MM.1S (cell line): ENCODE data around the gene FARS2.

Source experiments
- DNase-seq: peaks from one replicate; pipeline ENCODE4 v3.0.0-alpha.2; 2015
- H2AFZ ChIP-seq: fragments of 300-600 bp; sonication (generic); 2 replicates; pipeline ENCODE4 v1.6.0; 2016; ENCODE audit warnings: antibody characterized with exemption, low read length
- H3F3A ChIP-seq: fragments of 300-600 bp; sonication (generic); 2 replicates; pipeline ENCODE4 v1.6.1; 2016; ENCODE audit warnings: mild to moderate bottlenecking, antibody characterized with exemption, low read length, moderate library complexity, mixed read lengths; ENCODE audit not compliant: insufficient read depth
- H3K27ac ChIP-seq: fragments of 300-600 bp; sonication (generic); 2 replicates; pipeline ENCODE4 v1.5.1; 2016; ENCODE audit warnings: mild to moderate bottlenecking, low read length
- H3K27me3 ChIP-seq: fragments of 300-600 bp; sonication (generic); replicated peaks from 2 replicates; pipeline ENCODE4 v1.6.0; 2016; ENCODE audit warnings: low read length; ENCODE audit not compliant: insufficient read depth
- H3K36me3 ChIP-seq: fragments of 300-600 bp; sonication (generic); replicated peaks from 2 replicates; pipeline ENCODE4 v1.6.1; 2016; ENCODE audit warnings: mild to moderate bottlenecking, low read length, mixed read lengths; ENCODE audit not compliant: insufficient read depth
- H3K4me1 ChIP-seq: fragments of 300-600 bp; sonication (generic); 2 replicates; pipeline ENCODE4 v1.6.1; 2016; ENCODE audit warnings: low read length, mixed read lengths
- H3K4me2 ChIP-seq: fragments of 300-600 bp; sonication (generic); 2 replicates; pipeline ENCODE4 v1.6.0; 2016; ENCODE audit warnings: low read depth, low read length
- H3K4me3 ChIP-seq: fragments of 300-600 bp; sonication (generic); 2 replicates; pipeline ENCODE4 v1.5.1; 2016; ENCODE audit warnings: low read length, mixed read lengths
- H3K79me2 ChIP-seq: fragments of 300-600 bp; sonication (generic); 2 replicates; pipeline ENCODE4 v1.6.1; 2016; ENCODE audit warnings: mixed run types, low read length, mixed read lengths
- H3K9ac ChIP-seq: fragments of 300-600 bp; sonication (generic); 2 replicates; pipeline ENCODE4 v1.6.1; 2016; ENCODE audit warnings: low read length, mixed read lengths
- H3K9me2 ChIP-seq: fragments of 300-600 bp; sonication (generic); replicated peaks from 2 replicates; pipeline ENCODE4 v1.6.1; 2016; ENCODE audit warnings: mild to moderate bottlenecking, low read length, mixed read lengths; ENCODE audit not compliant: insufficient read depth
- H3K9me3 ChIP-seq: fragments of 300-600 bp; sonication (generic); replicated peaks from 2 replicates; pipeline ENCODE4 v1.6.1; 2016; ENCODE audit warnings: mild to moderate bottlenecking, low read length, mixed read lengths; ENCODE audit not compliant: insufficient read depth
- H4K20me1 ChIP-seq: fragments of 300-600 bp; sonication (generic); 2 replicates; pipeline ENCODE4 v1.6.1; 2016; ENCODE audit warnings: mild to moderate bottlenecking, low read length, moderate library complexity, mixed read lengths; ENCODE audit not compliant: insufficient read depth
- EZH2 ChIP-seq: fragments of 300-600 bp; sonication (generic); optimal IDR thresholded peaks from 2 replicates; pipeline ENCODE3; 2017; ENCODE audit warnings: low read depth, mild to moderate bottlenecking, antibody characterized with exemption, low read length, mixed read lengths
- EZH2phosphoT487 ChIP-seq: fragments of 300-600 bp; sonication (generic); IDR thresholded peaks from 2 replicates; pipeline ENCODE4 v1.6.1; 2018; ENCODE audit warnings: antibody characterized with exemption, low read length
- TF ChIP-seq, protein P1 (sequence below): fragments of 300-600 bp; sonication (generic); IDR thresholded peaks from 2 replicates; pipeline ENCODE4 v1.5.1; 2016; ENCODE audit warnings: antibody characterized with exemption, low read length, mixed read lengths

The FARS2 gene

DNA sequence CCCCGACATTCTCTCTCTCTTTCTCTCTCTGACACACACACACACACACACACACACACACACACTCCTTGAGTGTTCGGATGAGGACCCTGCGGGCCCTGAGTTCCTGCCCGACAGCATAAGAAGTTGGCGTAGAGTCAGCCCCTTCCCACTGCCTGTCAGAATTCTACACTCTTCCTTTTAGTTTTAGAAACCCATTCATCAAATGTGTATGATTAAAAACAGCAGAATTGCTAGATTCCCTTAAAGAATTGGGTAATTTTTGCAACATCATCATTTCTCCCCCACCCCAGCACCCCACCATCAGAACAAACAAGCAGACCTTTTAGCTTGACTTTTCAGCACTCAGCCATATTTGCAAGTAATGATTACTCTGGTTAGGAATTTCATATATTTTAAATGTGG is 322.8 kb downstream of the FARS2 start:
- no peaks in the 10 kb centered on the region for H3F3A ChIP-seq
- no peaks in the 10 kb centered on the region for H3K79me2 ChIP-seq
- no peak overlapping the region for H3K27ac ChIP-seq
- H3K27me3 ChIP-seq, result no peaks in the 10 kb centered on the region
- no peak overlapping the region for H2AFZ ChIP-seq
- TF ChIP-seq EZH2phosphoT487 (no peak), EZH2 (no peak)
- TF ChIP-seq, protein P1, sequence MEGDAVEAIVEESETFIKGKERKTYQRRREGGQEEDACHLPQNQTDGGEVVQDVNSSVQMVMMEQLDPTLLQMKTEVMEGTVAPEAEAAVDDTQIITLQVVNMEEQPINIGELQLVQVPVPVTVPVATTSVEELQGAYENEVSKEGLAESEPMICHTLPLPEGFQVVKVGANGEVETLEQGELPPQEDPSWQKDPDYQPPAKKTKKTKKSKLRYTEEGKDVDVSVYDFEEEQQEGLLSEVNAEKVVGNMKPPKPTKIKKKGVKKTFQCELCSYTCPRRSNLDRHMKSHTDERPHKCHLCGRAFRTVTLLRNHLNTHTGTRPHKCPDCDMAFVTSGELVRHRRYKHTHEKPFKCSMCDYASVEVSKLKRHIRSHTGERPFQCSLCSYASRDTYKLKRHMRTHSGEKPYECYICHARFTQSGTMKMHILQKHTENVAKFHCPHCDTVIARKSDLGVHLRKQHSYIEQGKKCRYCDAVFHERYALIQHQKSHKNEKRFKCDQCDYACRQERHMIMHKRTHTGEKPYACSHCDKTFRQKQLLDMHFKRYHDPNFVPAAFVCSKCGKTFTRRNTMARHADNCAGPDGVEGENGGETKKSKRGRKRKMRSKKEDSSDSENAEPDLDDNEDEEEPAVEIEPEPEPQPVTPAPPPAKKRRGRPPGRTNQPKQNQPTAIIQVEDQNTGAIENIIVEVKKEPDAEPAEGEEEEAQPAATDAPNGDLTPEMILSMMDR, result no peak
- no peak overlapping the region for H3K4me3 ChIP-seq
- H4K20me1 ChIP-seq, result no peaks in the 10 kb centered on the region
- H3K4me1 ChIP-seq, result no peaks in the 10 kb centered on the region
- H3K36me3 ChIP-seq, result no peaks in the 10 kb centered on the region
- no peak overlapping the region for H3K9ac ChIP-seq
- H3K9me2 ChIP-seq, result no peaks in the 10 kb centered on the region
- DNase-seq, result no peak
- H3K9me3 ChIP-seq, result 0 out of 2 replicates have a peak, but pooled peaks cover 3% of the 10 kb centered on the region
- no peak overlapping the region for H3K4me2 ChIP-seq

GRCh38 chr6:5587648-5588047 is 326.3 kb downstream of the FARS2 start:
- no peaks in the 10 kb centered on the region for H3K36me3 ChIP-seq
- TF ChIP-seq EZH2phosphoT487 (no peak), EZH2 (no peak)
- TF ChIP-seq, protein P1, result no peak
- no peaks in the 10 kb centered on the region for H3K4me1 ChIP-seq
- no peak overlapping the region for H3K4me2 ChIP-seq
- no peaks in the 10 kb centered on the region for H3K9me2 ChIP-seq
- H3K27ac ChIP-seq, result no peak overlapping the region
- H3K27me3 ChIP-seq, result no peaks in the 10 kb centered on the region
- no peaks in the 10 kb centered on the region for H4K20me1 ChIP-seq
- no peaks in the 10 kb centered on the region for H3F3A ChIP-seq
- H3K9me3 ChIP-seq, result 0 out of 2 replicates have a peak, but pooled peaks cover 3% of the 10 kb centered on the region
- no peak for DNase-seq
- no peak overlapping the region for H3K9ac ChIP-seq
- no peaks in the 10 kb centered on the region for H3K79me2 ChIP-seq
- no peak overlapping the region for H3K4me3 ChIP-seq
- H2AFZ ChIP-seq, result no peak overlapping the region

GRCh38 chr6:5589422-5590141 is 328.3 kb downstream of the FARS2 start:
- Histone ChIP-seq H3K9me2 (no peaks in the 10 kb centered on the region), H3K79me2 (no peaks in the 10 kb centered on the region), H2AFZ (no peak overlapping the region), H3F3A (no peaks in the 10 kb centered on the region), H3K27ac (no peak overlapping the region), H3K4me1 (no peaks in the 10 kb centered on the region), H3K9me3 (0 out of 2 replicates have a peak, but pooled peaks cover 3% of the 10 kb centered on the region), H3K36me3 (no peaks in the 10 kb centered on the region), H3K27me3 (no peaks in the 10 kb centered on the region), H3K4me3 (no peak overlapping the region), H3K9ac (no peak overlapping the region), H4K20me1 (no peaks in the 10 kb centered on the region), H3K4me2 (no peak overlapping the region)
- no peak for DNase-seq
- TF ChIP-seq, protein P1, result no peak
- TF ChIP-seq EZH2phosphoT487, result no peak
- TF ChIP-seq EZH2, result no peak
